DND-41 (cell line): ENCODE measurements around the gene PRORP.

Experiments used
- ATAC-seq: fragments of 200-7000 bp; cut with Tn5 transposase; 3 replicates; pipeline ENCODE4 v1.9.1; 2021; ENCODE audit warnings: low read depth; ENCODE audit not compliant: insufficient read depth
- DNase-seq: peaks from one replicate; pipeline ENCODE4 v3.0.0-alpha.2; 2020
- H2AFZ ChIP-seq: 2 replicates; pipeline ENCODE4 v1.6.0; 2012; ENCODE audit warnings: low read depth, low read length
- H3K27ac ChIP-seq: 2 replicates; pipeline ENCODE4 v1.5.1; 2012; ENCODE audit warnings: low read length, inconsistent platforms
- H3K27me3 ChIP-seq: fragments of 200-600 bp; sonication (generic); 2 replicates; pipeline ENCODE4 v1.6.0; 2012; ENCODE audit warnings: low read length, mild to moderate bottlenecking, inconsistent platforms; ENCODE audit not compliant: insufficient read depth, poor library complexity
- H3K36me3 ChIP-seq: 2 replicates; pipeline ENCODE4 v1.5.1; 2012; ENCODE audit warnings: low read length, inconsistent platforms; ENCODE audit not compliant: insufficient read depth
- H3K4me1 ChIP-seq: 2 replicates; pipeline ENCODE4 v1.5.1; 2012; ENCODE audit warnings: mild to moderate bottlenecking, low read length; ENCODE audit not compliant: insufficient read depth
- H3K4me2 ChIP-seq: 2 replicates; pipeline ENCODE4 v1.6.0; 2012; ENCODE audit warnings: mild to moderate bottlenecking, moderate library complexity, low read length, inconsistent platforms; ENCODE audit not compliant: insufficient read depth
- H3K4me3 ChIP-seq, 2 experiments: fragments of 200-600 bp in 1 of 2; shearing (Covaris generic) in 1 of 2; 2 replicates each; pipeline ENCODE4 v1.5.1; 2012 to 2016; ENCODE audit warnings: inconsistent platforms in 2 of 2, low read length in 2 of 2, mild to moderate bottlenecking in 2 of 2, low read depth in 1 of 2, moderate library complexity in 1 of 2
- H3K79me2 ChIP-seq: 2 replicates; pipeline ENCODE4 v1.6.0; 2012; ENCODE audit warnings: low read length, inconsistent platforms; ENCODE audit not compliant: insufficient read depth
- H3K9ac ChIP-seq: 2 replicates; pipeline ENCODE4 v1.6.0; 2012; ENCODE audit warnings: low read depth, mild to moderate bottlenecking, inconsistent platforms, low read length, moderate library complexity
- H3K9me3 ChIP-seq: 2 replicates; pipeline ENCODE4 v1.5.1; 2012; ENCODE audit warnings: low read length, moderate library complexity, mild to moderate bottlenecking, inconsistent platforms; ENCODE audit not compliant: insufficient read depth, severe bottlenecking
- H4K20me1 ChIP-seq: 2 replicates; pipeline ENCODE4 v1.6.0; 2012; ENCODE audit warnings: low read length; ENCODE audit not compliant: insufficient read depth
- CTCF ChIP-seq: IDR thresholded peaks from 2 replicates; pipeline ENCODE4 v1.5.1; 2012; ENCODE audit warnings: borderline replicate concordance, low read length, moderate library complexity, mild to moderate bottlenecking; ENCODE audit not compliant: poor library complexity, severe bottlenecking; ENCODE audit errors: extremely low read depth
- EZH2 ChIP-seq: IDR thresholded peaks from 3 replicates; pipeline ENCODE4 v1.6.1; 2012; ENCODE audit warnings: borderline replicate concordance, low read depth, mild to moderate bottlenecking, moderate library complexity, low read length, inconsistent platforms; ENCODE audit not compliant: severe bottlenecking

Gene PRORP

DNA sequence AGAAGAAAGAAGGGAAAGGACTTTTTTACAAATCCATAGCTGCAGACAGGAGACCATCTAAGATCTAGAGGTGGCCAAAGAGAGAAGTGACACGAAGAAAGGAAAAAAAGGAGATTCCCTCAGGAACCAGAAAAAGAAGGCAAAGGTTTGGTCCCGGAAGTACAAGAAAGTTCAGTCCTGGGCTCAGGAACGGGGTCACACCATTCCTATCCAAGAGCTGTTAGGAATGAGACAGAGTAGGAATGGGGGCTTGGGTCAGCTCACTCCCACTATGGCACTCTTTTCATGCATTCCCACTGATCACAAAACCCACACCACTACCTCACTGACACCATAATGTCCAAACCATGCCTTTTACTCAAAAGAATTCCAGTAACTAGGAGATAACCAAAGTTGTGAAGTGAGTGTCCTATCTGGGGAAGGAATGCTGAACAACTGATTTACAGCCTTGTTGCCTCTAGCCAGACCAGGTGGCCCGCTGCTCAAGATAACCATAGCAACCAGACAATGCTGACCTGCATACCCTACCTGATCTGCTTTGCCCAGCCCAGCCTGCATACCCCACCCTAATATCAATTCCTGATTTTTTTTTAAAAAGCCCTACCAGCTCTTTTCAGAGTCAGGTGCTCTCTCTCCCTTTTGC, 8.9 kb upstream of the PRORP start:
- Histone ChIP-seq H3K4me1 (peaks cover 4% of the 10 kb centered on the region), H3K36me3 (peaks cover 68% of the 10 kb centered on the region), H2AFZ (no peak overlapping the region), H3K4me3 (no peak overlapping the region), H4K20me1 (peaks cover 4% of the 10 kb centered on the region; the same call in 1 of the 2 replicates), H3K9me3 (peaks cover 3% of the 10 kb centered on the region), H3K27ac (no peak overlapping the region), H3K4me2 (no peak overlapping the region), H3K79me2 (peaks cover 53% of the 10 kb centered on the region), H3K9ac (no peak overlapping the region), H3K27me3 (no peaks in the 10 kb centered on the region)
- no peak for ATAC-seq
- no peak for DNase-seq
- TF ChIP-seq EZH2 = no peak
- TF ChIP-seq CTCF = no peak

- Histone ChIP-seq H3K4me1 (peaks cover 9% of the 10 kb centered on the region), H3K79me2 (peaks cover 58% of the 10 kb centered on the region), H2AFZ (no peak overlapping the region), H3K27me3 (no peaks in the 10 kb centered on the region), H4K20me1 (peaks cover 4% of the 10 kb centered on the region; the same call in 1 of the 2 replicates), H3K27ac (no peak overlapping the region), H3K36me3 (peaks cover 68% of the 10 kb centered on the region), H3K9ac (no peak overlapping the region), H3K4me2 (no peak overlapping the region), H3K4me3 (no peak overlapping the region), H3K9me3 (peaks cover 3% of the 10 kb centered on the region)
- DNase-seq (no peak), ATAC-seq (no peak)
- TF ChIP-seq EZH2 (no peak), CTCF (no peak)
These were observed 8.3 kb upstream of the PRORP start for GRCh38 chr14:35114036-35114435.

- Histone ChIP-seq H3K36me3 (peaks cover 61% of the 10 kb centered on the region), H3K27ac (no peak overlapping the region), H2AFZ (no peak overlapping the region), H3K4me2 (no peak overlapping the region), H3K4me1 (peaks cover 31% of the 10 kb centered on the region), H3K27me3 (no peaks in the 10 kb centered on the region), H3K79me2 (peaks cover 79% of the 10 kb centered on the region), H4K20me1 (peaks cover 4% of the 10 kb centered on the region; the same call in 1 of the 2 replicates), H3K9ac (no peak overlapping the region), H3K9me3 (peaks cover 3% of the 10 kb centered on the region), H3K4me3 (no peak overlapping the region)
- DNase-seq = no peak
- no peak for TF ChIP-seq EZH2
- no peak for TF ChIP-seq CTCF
- no peak for ATAC-seq
These were observed 6.1 kb upstream of the PRORP start for GRCh38 chr14:35116242-35116641.

DNA sequence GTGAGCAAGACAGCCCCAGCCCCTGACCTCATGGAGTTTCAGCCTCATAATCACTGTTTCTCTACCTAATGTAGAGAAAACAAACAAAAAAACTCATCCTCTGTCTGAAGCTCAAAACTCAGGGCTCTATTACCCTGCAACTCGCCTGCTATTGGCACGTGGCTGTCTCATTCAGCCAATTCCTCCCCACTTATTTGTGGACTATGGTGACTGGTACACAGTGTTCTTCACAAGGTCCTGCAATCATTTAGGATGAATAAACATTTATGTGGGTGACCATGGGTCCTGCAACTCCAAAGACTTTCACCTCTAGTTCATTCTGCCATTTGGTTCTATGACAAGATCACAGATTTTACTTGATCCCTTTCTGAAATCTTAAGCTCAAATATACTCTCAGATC, 5.2 kb upstream of the PRORP start:
- Histone ChIP-seq H3K36me3 (peaks cover 52% of the 10 kb centered on the region), H3K9me3 (no peaks in the 10 kb centered on the region), H3K4me2 (peak overlapping the region; percentile 19; the same call in 1 of the 2 replicates), H3K9ac (no peak overlapping the region), H3K4me3 (no peak overlapping the region), H3K27ac (no peak overlapping the region), H2AFZ (no peak overlapping the region), H4K20me1 (peaks cover 4% of the 10 kb centered on the region; the same call in 1 of the 2 replicates), H3K79me2 (peaks cover 77% of the 10 kb centered on the region), H3K27me3 (no peaks in the 10 kb centered on the region), H3K4me1 (peaks cover 32% of the 10 kb centered on the region)
- TF ChIP-seq CTCF = no peak
- no peak for TF ChIP-seq EZH2
- DNase-seq = no peak
- ATAC-seq = no peak
